Brain pericyte (primary cell): ENCODE results near the gene RNF208.

Experiments
- DNase-seq: peaks from one replicate; pipeline ENCODE4 v3.0.0-alpha.2; 2012; ENCODE audit warnings: low read depth, low spot score

Gene RNF208

GRCh38 chr9:137214620-137215019 is 7.4 kb downstream of the RNF208 start:
- no peak for DNase-seq

- no peak for DNase-seq
These were observed 8.6 kb downstream of the RNF208 start for GRCh38 chr9:137213160-137214060.

- DNase-seq, result no peak
These were observed 9.5 kb downstream of the RNF208 start for GRCh38 chr9:137212520-137212919.

- DNase-seq, result no peak
These were observed 10.5 kb downstream of the RNF208 start for GRCh38 chr9:137211532-137211931.

GRCh38 chr9:137206602-137207001 is 15.4 kb downstream of the RNF208 start:
- no peak for DNase-seq

- no peak for DNase-seq
These were observed 16.6 kb downstream of the RNF208 start, which contains the start of the genes NDOR1 and TMEM203 for GRCh38 chr9:137205126-137206069. Gene NDOR1 (plus strand): TSS chr9:137205700. CDS start chr9:137205778, 78 bp downstream. Gene TMEM203 (minus strand): TSS chr9:137205648. CDS start chr9:137205414, 234 bp downstream.

GRCh38 chr9:137204731-137205125 is 17.3 kb downstream of the RNF208 start:
- no peak for DNase-seq

- DNase-seq, result no peak
These were observed 19.1 kb downstream of the RNF208 start for GRCh38 chr9:137202966-137203365.

GRCh38 chr9:137201205-137201868 is 20.7 kb downstream of the RNF208 start:
- DNase-seq, result no peak

GRCh38 chr9:137200311-137201204 is 21.5 kb downstream of the RNF208 start, which contains the start of gene TPRN:
Gene TPRN (minus strand): TSS chr9:137200741. CDS start chr9:137200711, 30 bp downstream.
- DNase-seq, result peak; percentile 93

- DNase-seq, result no peak
These were observed 22.5 kb downstream of the RNF208 start for GRCh38 chr9:137199411-137200121.

GRCh38 chr9:137198902-137199283 is 23.1 kb downstream of the RNF208 start:
- DNase-seq, result no peak

GRCh38 chr9:137198051-137198901 is 23.8 kb downstream of the RNF208 start:
- no peak for DNase-seq

GRCh38 chr9:137195525-137196220 is 26.4 kb downstream of the RNF208 start:
- DNase-seq, result no peak

- no peak for DNase-seq
These were observed 27.1 kb downstream of the RNF208 start for GRCh38 chr9:137194909-137195308.

GRCh38 chr9:137194388-137194787 is 27.7 kb downstream of the RNF208 start:
- no peak for DNase-seq

GRCh38 chr9:137193771-137194170 is 28.3 kb downstream of the RNF208 start:
- no peak for DNase-seq

- DNase-seq, result no peak
These were observed 29.2 kb downstream of the RNF208 start for GRCh38 chr9:137192859-137193258.
